HFFc6 (cell line): ENCODE measurements around the gene EBF3. TPM values are rescaled to one million over a fixed set of nuclear protein-coding genes. Genes with fewer than 3 reads are reported as not detected.

Experiments
- DNase-seq: peaks from one replicate; pipeline ENCODE4 v3.0.0-alpha.2; 2018
- H3K27ac Mint-ChIP-seq: 2 replicates; pipeline ENCODE4 v1.8.0; 2020; ENCODE audit warnings: mild to moderate bottlenecking, mixed read lengths
- H3K27me3 Mint-ChIP-seq: 2 replicates; pipeline ENCODE4 v1.8.0; 2021; ENCODE audit warnings: mild to moderate bottlenecking, moderate library complexity, mixed read lengths; ENCODE audit not compliant: insufficient read depth
- H3K36me3 Mint-ChIP-seq: 2 replicates; pipeline ENCODE4 v1.8.0; 2021; ENCODE audit warnings: low read depth, mixed read lengths
- H3K4me1 Mint-ChIP-seq: 2 replicates; pipeline ENCODE4 v1.8.0; 2020; ENCODE audit warnings: low read depth, mixed read lengths
- H3K4me3 Mint-ChIP-seq: 2 replicates; pipeline ENCODE4 v1.8.0; 2020; ENCODE audit warnings: mild to moderate bottlenecking, moderate library complexity, mixed read lengths
- H3K9me3 Mint-ChIP-seq: 2 replicates; pipeline ENCODE4 v1.8.0; 2020; ENCODE audit warnings: mild to moderate bottlenecking, mixed read lengths
- CTCF ChIP-seq: fragments of 200-600 bp; sonication (generic); IDR thresholded peaks from 2 replicates; pipeline ENCODE4 v1.5.0; 2021; ENCODE audit warnings: antibody characterized with exemption, mild to moderate bottlenecking
- total RNA-seq, 6 experiments: library from RNA; stranded (reverse); fragmentation: NEBNext Ultra II Directional; extraction: Animal tissue kit (Norgen Biotek cat#: 25700); gene quantifications; 2 replicates in 1 of 6; 3 replicates in 5 of 6; pipeline ENCODE4 v1.2.3, GENCODE V29; 2021

EBF3 gene
- total RNA-seq, 6 experiments from 2014 or later, result 0.14 to 0.39 (median 0.21) TPM; not detected in 2

GRCh38 chr10:129941199-129942018 is 22.7 kb downstream of the EBF3 start:
- DNase-seq, result no peak
- Mint-ChIP-seq H3K27ac (no peak overlapping the region), H3K36me3 (no peaks in the 10 kb centered on the region), H3K4me1 (no peaks in the 10 kb centered on the region), H3K4me3 (no peak overlapping the region), H3K27me3 (peaks cover 11% of the 10 kb centered on the region), H3K9me3 (peaks cover 5% of the 10 kb centered on the region; the same call in 1 of the 2 replicates)
- no peak for TF ChIP-seq CTCF

- no peak overlapping the region for H3K27ac Mint-ChIP-seq
- DNase-seq, result no peak
- no peak for TF ChIP-seq CTCF
- no peaks in the 10 kb centered on the region for H3K36me3 Mint-ChIP-seq
- H3K27me3 Mint-ChIP-seq, result peaks cover 11% of the 10 kb centered on the region
- H3K4me3 Mint-ChIP-seq, result no peak overlapping the region
- H3K9me3 Mint-ChIP-seq, result peaks cover 5% of the 10 kb centered on the region; the same call in 1 of the 2 replicates
- H3K4me1 Mint-ChIP-seq, result no peaks in the 10 kb centered on the region
These were observed 23.4 kb downstream of the EBF3 start for GRCh38 chr10:129940617-129941198.

- Mint-ChIP-seq H3K9me3 (peaks cover 5% of the 10 kb centered on the region), H3K27ac (no peak overlapping the region), H3K27me3 (peaks cover 11% of the 10 kb centered on the region), H3K4me3 (no peak overlapping the region), H3K36me3 (no peaks in the 10 kb centered on the region), H3K4me1 (no peaks in the 10 kb centered on the region)
- no peak for DNase-seq
- no peak for TF ChIP-seq CTCF
These were observed 24.4 kb downstream of the EBF3 start for GRCh38 chr10:129939416-129940275.

- Mint-ChIP-seq H3K4me3 (no peak overlapping the region), H3K27me3 (peaks cover 14% of the 10 kb centered on the region), H3K36me3 (no peaks in the 10 kb centered on the region), H3K27ac (no peak overlapping the region), H3K4me1 (no peaks in the 10 kb centered on the region), H3K9me3 (peaks cover 12% of the 10 kb centered on the region)
- no peak for TF ChIP-seq CTCF
- DNase-seq, result no peak
These were observed 25.6 kb downstream of the EBF3 start for GRCh38 chr10:129938460-129938859.

GRCh38 chr10:129937351-129937751 is 26.7 kb downstream of the EBF3 start:
- Mint-ChIP-seq H3K4me1 (no peaks in the 10 kb centered on the region), H3K27me3 (peaks cover 6% of the 10 kb centered on the region), H3K27ac (no peak overlapping the region), H3K36me3 (no peaks in the 10 kb centered on the region), H3K4me3 (no peak overlapping the region), H3K9me3 (peaks cover 12% of the 10 kb centered on the region)
- DNase-seq, result no peak
- TF ChIP-seq CTCF, result no peak
